Measurements from ENCODE around the gene PTCH1. TPM values are rescaled to one million over a fixed set of nuclear protein-coding genes. Genes with fewer than 3 reads are reported as not detected.

PTCH1 gene
- total RNA-seq, 2 donors from 2014 or later: 12.6 to 19.2 TPM

DNA sequence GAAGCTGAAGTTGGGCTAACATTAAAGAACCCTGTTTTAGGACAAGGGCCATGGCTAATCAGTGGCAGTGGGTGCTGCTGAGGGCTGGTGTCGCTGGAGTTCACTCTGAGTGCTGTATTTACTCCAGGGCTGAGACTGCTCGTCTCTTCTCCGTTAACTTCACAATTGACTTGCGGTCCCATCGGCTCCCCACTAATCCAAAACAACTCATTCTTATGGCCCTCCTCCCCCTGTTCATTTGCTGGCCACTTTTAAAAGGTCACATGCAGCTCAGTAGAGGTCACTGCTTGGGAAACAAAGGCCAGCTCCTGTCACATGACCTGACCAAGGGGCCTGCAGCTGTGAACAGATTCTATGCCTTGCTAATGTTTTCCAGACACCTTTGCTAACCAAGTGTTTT lies 38.4 kb downstream of the PTCH1 start:
- no peaks in the 10 kb centered on the region for H3K4me1 ChIP-seq (ENCODE audit: control insufficient read depth in 1 of 2, low read depth in 2 of 2)
- no peak overlapping the region for H3K4me3 ChIP-seq
- no peak overlapping the region for H3K27ac ChIP-seq
- TF ChIP-seq, protein P1, sequence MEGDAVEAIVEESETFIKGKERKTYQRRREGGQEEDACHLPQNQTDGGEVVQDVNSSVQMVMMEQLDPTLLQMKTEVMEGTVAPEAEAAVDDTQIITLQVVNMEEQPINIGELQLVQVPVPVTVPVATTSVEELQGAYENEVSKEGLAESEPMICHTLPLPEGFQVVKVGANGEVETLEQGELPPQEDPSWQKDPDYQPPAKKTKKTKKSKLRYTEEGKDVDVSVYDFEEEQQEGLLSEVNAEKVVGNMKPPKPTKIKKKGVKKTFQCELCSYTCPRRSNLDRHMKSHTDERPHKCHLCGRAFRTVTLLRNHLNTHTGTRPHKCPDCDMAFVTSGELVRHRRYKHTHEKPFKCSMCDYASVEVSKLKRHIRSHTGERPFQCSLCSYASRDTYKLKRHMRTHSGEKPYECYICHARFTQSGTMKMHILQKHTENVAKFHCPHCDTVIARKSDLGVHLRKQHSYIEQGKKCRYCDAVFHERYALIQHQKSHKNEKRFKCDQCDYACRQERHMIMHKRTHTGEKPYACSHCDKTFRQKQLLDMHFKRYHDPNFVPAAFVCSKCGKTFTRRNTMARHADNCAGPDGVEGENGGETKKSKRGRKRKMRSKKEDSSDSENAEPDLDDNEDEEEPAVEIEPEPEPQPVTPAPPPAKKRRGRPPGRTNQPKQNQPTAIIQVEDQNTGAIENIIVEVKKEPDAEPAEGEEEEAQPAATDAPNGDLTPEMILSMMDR (IDR thresholded peaks at IDR 0.05): no peak
- ATAC-seq (ENCODE audit: insufficient number of reproducible peaks, low FRiP score, low read depth) (no peak), DNase-seq (ENCODE audit: low spot score) (no peak)
- no peaks in the 10 kb centered on the region for H3K9me3 ChIP-seq
- H3K36me3 ChIP-seq: peaks cover 32% of the 10 kb centered on the region
- no peaks in the 10 kb centered on the region for H3K27me3 ChIP-seq (replicated peaks; ENCODE audit: insufficient read depth)

GRCh38 chr9:95477885-95478284 lies 38.9 kb downstream of the PTCH1 start:
- Histone ChIP-seq H3K4me3 (no peak overlapping the region), H3K36me3 (peaks cover 32% of the 10 kb centered on the region), H3K4me1 (ENCODE audit: control insufficient read depth in 1 of 2, low read depth in 2 of 2) (no peaks in the 10 kb centered on the region), H3K9me3 (no peaks in the 10 kb centered on the region), H3K27ac (no peak overlapping the region), H3K27me3 (replicated peaks; ENCODE audit: insufficient read depth) (no peaks in the 10 kb centered on the region)
- ATAC-seq (ENCODE audit: insufficient number of reproducible peaks, low FRiP score, low read depth): no peak
- no peak for DNase-seq (ENCODE audit: low spot score)
- TF ChIP-seq, protein P1 (IDR thresholded peaks at IDR 0.05): no peak

- Histone ChIP-seq H3K4me3 (no peak overlapping the region), H3K4me1 (ENCODE audit: control insufficient read depth in 1 of 2, low read depth in 2 of 2) (no peaks in the 10 kb centered on the region), H3K9me3 (no peaks in the 10 kb centered on the region), H3K36me3 (peaks cover 37% of the 10 kb centered on the region), H3K27me3 (replicated peaks; ENCODE audit: insufficient read depth) (no peaks in the 10 kb centered on the region), H3K27ac (no peak overlapping the region)
- TF ChIP-seq, protein P1 (IDR thresholded peaks at IDR 0.05): no peak
- DNase-seq (ENCODE audit: low spot score) (no peak), ATAC-seq (ENCODE audit: insufficient number of reproducible peaks, low FRiP score, low read depth) (no peak)
Measured at GRCh38 chr9:95477441-95477840, 39.3 kb downstream of the PTCH1 start.

GRCh38 chr9:95468791-95469190 lies 48.0 kb downstream of the PTCH1 start:
- Histone ChIP-seq H3K36me3 (peaks cover 27% of the 10 kb centered on the region), H3K27ac (no peak overlapping the region), H3K27me3 (replicated peaks; ENCODE audit: insufficient read depth) (no peaks in the 10 kb centered on the region), H3K9me3 (no peaks in the 10 kb centered on the region), H3K4me1 (ENCODE audit: control insufficient read depth in 1 of 2, low read depth in 2 of 2) (no peaks in the 10 kb centered on the region), H3K4me3 (no peak overlapping the region)
- DNase-seq (ENCODE audit: low spot score): no peak
- TF ChIP-seq, protein P1 (IDR thresholded peaks at IDR 0.05): no peak
- no peak for ATAC-seq (ENCODE audit: insufficient number of reproducible peaks, low FRiP score, low read depth)

DNA sequence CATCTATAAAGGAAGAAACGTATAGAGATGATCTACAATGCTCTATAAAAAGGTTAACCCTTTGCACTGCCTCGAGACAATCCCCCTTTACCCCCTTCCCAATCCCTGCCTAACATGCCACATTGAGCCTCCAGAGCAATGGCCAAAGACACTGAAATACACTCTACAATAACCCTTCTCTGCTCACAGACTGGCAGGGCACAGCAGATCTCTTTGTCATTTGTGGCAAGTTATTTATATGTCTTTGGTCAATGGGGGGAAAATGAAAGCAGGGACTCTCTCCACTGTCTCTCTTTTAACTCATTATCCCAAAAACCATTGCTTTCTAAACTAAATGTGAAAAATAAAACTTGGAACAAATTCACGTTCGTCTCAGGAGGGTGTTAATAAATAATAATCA lies 51.7 kb downstream of the PTCH1 start:
- TF ChIP-seq, protein P1 (IDR thresholded peaks at IDR 0.05): no peak

More for the DNA sequence above, 51.7 kb downstream of the PTCH1 start:
- H3K36me3 ChIP-seq: peaks cover 20% of the 10 kb centered on the region
- ATAC-seq (ENCODE audit: insufficient number of reproducible peaks, low FRiP score, low read depth): no peak
- H3K4me1 ChIP-seq (ENCODE audit: control insufficient read depth in 1 of 2, low read depth in 2 of 2): peaks cover 0 to 9% of the 10 kb centered on the region in 2 donors
- no peak overlapping the region for H3K4me3 ChIP-seq
- no peaks in the 10 kb centered on the region for H3K27me3 ChIP-seq (replicated peaks; ENCODE audit: insufficient read depth)
- H3K27ac ChIP-seq: no peak overlapping the region
- DNase-seq (ENCODE audit: low spot score): no peak
- H3K9me3 ChIP-seq: no peaks in the 10 kb centered on the region

Measured in thoracic aorta (tissue), 2 donors.